Upper lobe of right lung (tissue), 1 donor: Measurements from ENCODE around the gene DCUN1D3. TPM values are rescaled to one million over a fixed set of nuclear protein-coding genes. Genes with fewer than 3 reads are reported as not detected.
"Not testable (repeated sequence)": the region's sequence is repeated elsewhere in the genome, so short reads cannot be mapped to it uniquely, and the experiment has no call there.

Experiments used
- ATAC-seq: fragments of 200-7000 bp; cut with Tn5 transposase; one replicate; pipeline ENCODE4 v1.9.1; 2020; ENCODE audit warnings: mild to moderate bottlenecking, moderate library complexity
- DNase-seq: peaks from one replicate; pipeline ENCODE4 v3.0.0-alpha.2; 2020
- H3K27ac ChIP-seq: fragments of 200-600 bp; one replicate; pipeline ENCODE4 v1.8.0; 2022
- H3K27me3 ChIP-seq: fragments of 200-600 bp; one replicate; pipeline ENCODE4 v1.8.0; 2022; ENCODE audit warnings: mild to moderate bottlenecking
- H3K36me3 ChIP-seq: fragments of 200-600 bp; one replicate; pipeline ENCODE4 v1.8.0; 2022
- H3K4me1 ChIP-seq: fragments of 200-600 bp; one replicate; pipeline ENCODE4 v1.8.0; 2022
- H3K4me3 ChIP-seq: fragments of 200-600 bp; one replicate; pipeline ENCODE4 v1.8.0; 2022; ENCODE audit warnings: mild to moderate bottlenecking
- H3K9me3 ChIP-seq: fragments of 200-600 bp; one replicate; pipeline ENCODE4 v1.8.0; 2022
- intact Hi-C: fragments of 100-400 bp; cut with DNase I; formaldehyde crosslinking; loops from one replicate; pipeline ENCODE4 v1.11.0; 2022
- total RNA-seq: library from RNA; stranded (reverse); fragmentation: NEBNext Ultra II Directional; extraction: Animal tissue kit (Norgen Biotek cat#: 25700); gene quantifications from one replicate; pipeline ENCODE4 v1.2.1, GENCODE V29; 2021
- TF ChIP-seq, protein P1 (sequence below): fragments of 200-600 bp; IDR thresholded peaks from one replicate; pipeline ENCODE4 v1.8.0; 2022; ENCODE audit warnings: antibody characterized with exemption
- donor health status: DM: no; HTN: yes; CAD: no; lungs with severe emphysema.

DCUN1D3 gene
- total RNA-seq, 1 donor from 2014 or later = 28.7 TPM

DNA sequence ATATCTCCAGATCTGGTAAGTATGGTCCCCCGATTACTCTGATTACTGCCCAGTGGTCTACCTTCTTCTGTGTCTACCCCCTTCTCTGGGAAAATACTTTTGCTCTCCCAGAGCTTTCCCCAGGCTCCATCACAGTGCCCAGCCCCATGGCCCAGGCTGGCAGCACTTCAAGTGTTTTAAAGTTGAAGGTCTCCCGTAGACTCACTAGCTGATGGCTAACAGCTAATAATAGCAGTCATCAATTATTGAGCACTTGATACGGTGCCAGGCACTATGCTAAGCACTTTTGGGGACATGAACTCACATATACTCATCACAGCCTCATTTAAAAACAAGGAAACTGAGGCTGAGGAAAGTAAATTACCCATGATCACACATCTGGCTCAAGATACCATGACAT, 33.4 kb downstream of the DCUN1D3 start:
- DNase-seq = no peak
- peaks cover 6% of the 10 kb centered on the region for H3K36me3 ChIP-seq
- TF ChIP-seq, protein P1, sequence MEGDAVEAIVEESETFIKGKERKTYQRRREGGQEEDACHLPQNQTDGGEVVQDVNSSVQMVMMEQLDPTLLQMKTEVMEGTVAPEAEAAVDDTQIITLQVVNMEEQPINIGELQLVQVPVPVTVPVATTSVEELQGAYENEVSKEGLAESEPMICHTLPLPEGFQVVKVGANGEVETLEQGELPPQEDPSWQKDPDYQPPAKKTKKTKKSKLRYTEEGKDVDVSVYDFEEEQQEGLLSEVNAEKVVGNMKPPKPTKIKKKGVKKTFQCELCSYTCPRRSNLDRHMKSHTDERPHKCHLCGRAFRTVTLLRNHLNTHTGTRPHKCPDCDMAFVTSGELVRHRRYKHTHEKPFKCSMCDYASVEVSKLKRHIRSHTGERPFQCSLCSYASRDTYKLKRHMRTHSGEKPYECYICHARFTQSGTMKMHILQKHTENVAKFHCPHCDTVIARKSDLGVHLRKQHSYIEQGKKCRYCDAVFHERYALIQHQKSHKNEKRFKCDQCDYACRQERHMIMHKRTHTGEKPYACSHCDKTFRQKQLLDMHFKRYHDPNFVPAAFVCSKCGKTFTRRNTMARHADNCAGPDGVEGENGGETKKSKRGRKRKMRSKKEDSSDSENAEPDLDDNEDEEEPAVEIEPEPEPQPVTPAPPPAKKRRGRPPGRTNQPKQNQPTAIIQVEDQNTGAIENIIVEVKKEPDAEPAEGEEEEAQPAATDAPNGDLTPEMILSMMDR = no peak
- H3K27me3 ChIP-seq = no peaks in the 10 kb centered on the region
- H3K4me1 ChIP-seq = peaks cover 64% of the 10 kb centered on the region
- no peak overlapping the region for H3K4me3 ChIP-seq
- intact Hi-C loops = no loop called here
- peak overlapping the region; percentile 53 for H3K27ac ChIP-seq
- ATAC-seq = no peak
- no peaks in the 10 kb centered on the region for H3K9me3 ChIP-seq

DNA sequence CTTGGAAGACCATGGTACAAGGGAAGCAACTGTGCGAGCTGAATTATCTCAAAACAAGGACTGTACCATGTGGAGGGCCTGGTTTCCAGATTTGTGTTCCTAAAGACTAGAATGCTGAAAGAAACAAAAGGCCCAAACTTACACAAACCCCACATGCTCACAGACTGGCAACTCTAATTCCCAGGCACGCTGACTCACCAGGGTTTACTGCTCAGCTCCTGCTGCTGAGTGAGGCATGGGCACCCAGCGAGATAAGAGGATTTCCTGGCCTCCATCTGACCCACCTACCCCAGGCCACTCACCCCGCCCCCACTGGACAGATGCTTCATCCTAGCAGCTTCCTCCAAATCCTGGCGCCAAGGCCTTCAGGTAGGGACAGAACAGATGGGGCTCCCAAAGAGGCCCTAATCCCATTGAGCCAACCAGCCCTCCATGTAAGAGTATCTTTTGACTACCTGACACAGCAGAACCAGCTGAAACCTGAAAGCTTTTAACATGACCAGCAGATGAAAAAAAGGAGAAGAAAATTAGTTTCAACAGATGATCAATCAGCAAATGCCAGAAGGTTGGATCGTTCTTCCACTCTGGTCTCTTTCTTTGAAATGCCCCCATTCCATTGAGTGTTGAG, 33.9 kb downstream of the DCUN1D3 start:
- Histone ChIP-seq H3K27me3 (no peaks in the 10 kb centered on the region), H3K4me3 (no peak overlapping the region), H3K9me3 (no peaks in the 10 kb centered on the region), H3K4me1 (peaks cover 58% of the 10 kb centered on the region), H3K36me3 (peaks cover 11% of the 10 kb centered on the region), H3K27ac (peak overlapping the region; percentile 53)
- peak; percentile 17 for ATAC-seq
- intact Hi-C loops = no loop called here
- DNase-seq = no peak
- TF ChIP-seq, protein P1 = no peak

DNA sequence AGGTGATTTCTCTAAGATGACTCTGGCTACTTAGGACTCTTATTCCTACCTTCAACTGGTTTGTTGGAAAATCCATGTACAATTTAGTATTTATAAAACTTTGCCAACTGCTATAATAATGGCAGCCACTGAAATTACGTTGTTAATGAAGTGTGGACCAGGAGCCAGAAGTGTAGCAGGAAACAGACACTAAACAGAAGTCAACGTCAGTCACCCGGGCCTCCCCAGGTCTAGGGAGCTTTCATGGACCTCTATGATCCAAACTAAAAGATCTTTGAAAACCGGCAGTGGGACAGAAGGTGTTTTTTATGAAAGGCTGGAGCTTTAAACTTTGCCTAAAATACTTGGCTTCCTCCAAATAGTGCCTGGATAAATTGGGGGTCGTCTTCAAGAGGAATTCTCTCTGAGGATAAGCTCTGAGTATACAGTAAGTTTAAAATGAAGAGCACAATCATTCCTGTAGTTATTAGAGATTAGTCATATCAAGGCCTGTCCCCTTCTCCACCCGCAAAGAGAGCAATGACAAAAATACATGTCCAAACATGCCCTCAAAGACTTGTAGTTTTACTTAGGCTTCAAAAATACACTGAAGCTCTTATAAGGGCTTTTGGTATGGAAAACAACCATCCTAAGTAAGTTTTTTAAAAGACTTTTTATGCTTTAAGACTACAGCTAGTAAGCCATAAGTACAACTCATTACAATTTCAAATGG, 34.6 kb downstream of the DCUN1D3 start:
- TF ChIP-seq, protein P1 = no peak
- Histone ChIP-seq H3K27ac (peak overlapping the region; percentile 53), H3K4me3 (no peak overlapping the region), H3K9me3 (no peaks in the 10 kb centered on the region), H3K36me3 (peaks cover 18% of the 10 kb centered on the region), H3K4me1 (peaks cover 53% of the 10 kb centered on the region), H3K27me3 (no peaks in the 10 kb centered on the region)
- no peak for DNase-seq
- intact Hi-C loops = no loop called here
- ATAC-seq = no peak

DNA sequence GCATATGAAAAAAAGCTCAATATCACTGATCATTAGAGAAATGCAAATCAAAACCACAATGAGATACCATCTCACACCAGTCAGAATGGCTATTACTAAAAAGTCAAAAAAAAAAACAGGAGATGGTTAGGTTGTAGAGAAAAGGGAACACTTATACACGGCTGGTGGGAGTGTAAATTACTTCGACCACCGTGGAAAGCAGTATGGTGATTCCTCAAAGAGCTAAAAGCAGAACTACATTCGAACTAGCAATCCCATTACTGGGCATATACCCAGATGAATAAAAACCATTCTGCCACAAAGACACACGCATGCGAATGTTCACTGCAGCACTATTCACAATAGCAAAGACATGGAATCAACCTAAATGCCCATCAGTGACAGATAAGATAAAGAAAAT, 35.8 kb downstream of the DCUN1D3 start:
- intact Hi-C loops, ATAC-seq, H3K27ac ChIP-seq, DNase-seq, H3K27me3 ChIP-seq, H3K9me3 ChIP-seq, H3K4me3 ChIP-seq: not testable (repeated sequence)
- peaks cover 30% of the 10 kb centered on the region for H3K36me3 ChIP-seq
- peaks cover 46% of the 10 kb centered on the region for H3K4me1 ChIP-seq

DNA sequence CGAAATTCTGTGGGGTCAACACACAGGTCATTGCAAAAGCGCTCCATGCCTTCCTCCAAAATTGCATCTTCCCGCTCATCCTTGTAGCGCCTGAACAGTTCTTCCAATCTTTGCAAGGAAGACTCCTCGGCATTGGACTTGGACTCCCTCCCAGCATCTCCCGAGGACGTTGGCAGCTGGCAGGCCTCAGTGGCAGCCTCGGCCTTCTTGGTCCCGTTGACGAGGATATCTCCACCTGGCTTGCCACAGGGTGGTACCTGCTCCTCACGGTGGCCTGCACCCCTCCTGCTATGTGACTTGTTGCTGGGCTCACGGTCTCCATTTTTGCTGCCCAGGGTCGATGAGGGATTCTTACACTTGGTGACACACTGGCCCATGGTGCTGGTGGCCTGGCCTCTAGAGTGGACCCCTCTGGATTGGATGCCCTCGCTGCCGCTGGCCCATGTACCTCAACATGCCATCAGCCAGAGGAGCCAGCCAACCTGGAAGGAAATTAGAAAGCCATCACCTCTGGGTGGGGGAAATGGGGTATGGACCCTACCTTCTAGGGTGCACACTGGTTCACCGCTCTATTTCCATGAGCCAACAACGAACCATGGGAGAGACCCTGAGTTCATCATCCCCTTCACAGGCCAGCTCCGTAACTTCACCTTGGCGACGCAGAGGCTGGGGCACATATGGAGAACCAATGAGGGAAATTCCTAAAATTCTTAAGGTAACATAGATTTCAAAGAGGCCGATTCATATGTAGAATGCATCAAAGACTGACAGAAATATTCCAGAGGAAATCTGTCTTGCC, 37.8 kb downstream of the DCUN1D3 start:
- no peaks in the 10 kb centered on the region for H3K9me3 ChIP-seq
- no peak for DNase-seq
- no peak overlapping the region for H3K4me3 ChIP-seq
- TF ChIP-seq, protein P1 = no peak
- H3K27me3 ChIP-seq = no peaks in the 10 kb centered on the region
- no peak overlapping the region for H3K27ac ChIP-seq
- H3K36me3 ChIP-seq = peaks cover 34% of the 10 kb centered on the region
- peaks cover 33% of the 10 kb centered on the region for H3K4me1 ChIP-seq
- intact Hi-C loops = no loop called here
- no peak for ATAC-seq

DNA sequence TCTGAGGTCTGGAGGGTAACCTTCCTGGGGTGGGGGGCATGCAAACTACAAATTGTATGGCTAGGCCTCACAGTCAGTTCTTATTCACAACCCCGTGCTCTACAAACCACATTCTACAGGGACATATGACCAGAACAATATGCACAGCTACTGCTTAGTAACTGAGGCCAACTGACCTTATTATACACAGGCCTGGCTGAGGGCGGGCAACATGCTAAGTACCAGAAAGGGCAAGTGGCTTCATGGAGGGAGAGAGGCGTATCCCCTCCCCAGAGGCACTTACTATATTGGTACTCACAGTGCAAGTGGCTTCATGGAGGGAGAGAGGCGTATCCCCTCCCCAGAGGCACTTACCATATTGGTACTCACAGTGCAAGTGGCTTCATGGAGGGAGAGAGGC, 39.2 kb downstream of the DCUN1D3 start:
- H3K9me3 ChIP-seq, H3K4me3 ChIP-seq, DNase-seq, intact Hi-C loops, ATAC-seq, H3K27me3 ChIP-seq, H3K27ac ChIP-seq: not testable (repeated sequence)
- Histone ChIP-seq H3K4me1 (peaks cover 26% of the 10 kb centered on the region), H3K36me3 (peaks cover 34% of the 10 kb centered on the region)
